Measurements from ENCODE around the gene HP.

DNA sequence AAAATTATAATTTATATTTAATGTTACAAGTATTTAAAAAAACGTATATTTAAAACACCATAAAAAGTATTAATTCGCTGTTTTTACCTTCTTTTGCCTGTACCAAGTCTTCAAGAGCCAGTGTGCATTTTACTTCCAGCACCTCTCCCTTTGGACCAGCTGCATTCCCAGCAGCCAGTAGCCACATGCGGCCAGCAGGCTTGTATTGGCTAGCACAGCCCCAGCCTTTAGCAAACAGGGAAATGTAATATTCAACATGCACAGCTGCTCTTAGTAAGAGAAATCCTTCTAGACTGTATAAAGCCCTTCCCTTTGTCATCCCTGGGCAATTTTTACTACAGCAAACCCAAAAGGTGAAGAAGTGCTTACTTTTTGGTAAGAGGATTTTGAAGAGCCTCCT is 39.2 kb upstream of the HP start:
- TF ChIP-seq, protein P1, sequence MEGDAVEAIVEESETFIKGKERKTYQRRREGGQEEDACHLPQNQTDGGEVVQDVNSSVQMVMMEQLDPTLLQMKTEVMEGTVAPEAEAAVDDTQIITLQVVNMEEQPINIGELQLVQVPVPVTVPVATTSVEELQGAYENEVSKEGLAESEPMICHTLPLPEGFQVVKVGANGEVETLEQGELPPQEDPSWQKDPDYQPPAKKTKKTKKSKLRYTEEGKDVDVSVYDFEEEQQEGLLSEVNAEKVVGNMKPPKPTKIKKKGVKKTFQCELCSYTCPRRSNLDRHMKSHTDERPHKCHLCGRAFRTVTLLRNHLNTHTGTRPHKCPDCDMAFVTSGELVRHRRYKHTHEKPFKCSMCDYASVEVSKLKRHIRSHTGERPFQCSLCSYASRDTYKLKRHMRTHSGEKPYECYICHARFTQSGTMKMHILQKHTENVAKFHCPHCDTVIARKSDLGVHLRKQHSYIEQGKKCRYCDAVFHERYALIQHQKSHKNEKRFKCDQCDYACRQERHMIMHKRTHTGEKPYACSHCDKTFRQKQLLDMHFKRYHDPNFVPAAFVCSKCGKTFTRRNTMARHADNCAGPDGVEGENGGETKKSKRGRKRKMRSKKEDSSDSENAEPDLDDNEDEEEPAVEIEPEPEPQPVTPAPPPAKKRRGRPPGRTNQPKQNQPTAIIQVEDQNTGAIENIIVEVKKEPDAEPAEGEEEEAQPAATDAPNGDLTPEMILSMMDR (IDR thresholded peaks at IDR 0.05; ENCODE audit: insufficient read depth, low read length), result no peak
- TF ChIP-seq POLR2AphosphoS5 (IDR thresholded peaks at IDR 0.05; ENCODE audit: low read depth) (no peak), GABPA (IDR thresholded peaks at IDR 0.05; ENCODE audit: low read depth) (no peak)

All from HL-60 (cell line).